Measurements from ENCODE around the gene CERS3.

Gene CERS3

GRCh38 chr15:100528833-100529428 is at the start of gene CERS3:
TSS of gene CERS3 (minus strand) at chr15:100528950. CDS start at chr15:100501849, 27,101 bp downstream.
- no peaks in the 10 kb centered on the region for H3K4me1 Mint-ChIP-seq (ENCODE audit: low read depth)
- H3K4me3 Mint-ChIP-seq, result no peak within 1 kb of the TSS
- no peaks in the 10 kb centered on the region for H3K9me3 Mint-ChIP-seq (ENCODE audit: low read depth)
- H3K27ac Mint-ChIP-seq, result no peak within 1 kb of the TSS
- H3K36me3 Mint-ChIP-seq, result peaks cover 11% of the 10 kb centered on the region
- H3K27me3 Mint-ChIP-seq, result no peaks in the 10 kb centered on the region

DNA sequence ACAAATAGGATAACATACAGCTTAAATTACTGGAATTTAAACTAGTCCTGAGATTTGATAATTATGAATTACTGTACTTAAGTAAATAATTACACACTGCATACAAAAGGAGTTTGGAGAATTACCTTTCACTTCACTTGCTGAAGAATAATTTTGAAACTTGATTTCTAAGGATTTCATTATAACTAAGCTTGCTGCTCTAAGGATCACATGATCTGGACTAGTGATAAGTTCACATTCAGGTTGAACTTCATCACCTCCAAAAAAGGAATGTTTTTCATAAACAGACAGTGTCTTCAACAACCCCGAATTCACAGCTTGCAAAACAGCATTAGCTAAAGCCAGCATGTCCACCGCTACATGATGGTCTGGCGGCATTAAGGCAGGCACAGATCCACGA is 44.8 kb upstream of the CERS3 start:
- H3K27me3 Mint-ChIP-seq, result no peaks in the 10 kb centered on the region
- H3K9me3 Mint-ChIP-seq (ENCODE audit: low read depth), result no peaks in the 10 kb centered on the region
- H3K27ac Mint-ChIP-seq, result peak overlapping the region; percentile 78
- no peak overlapping the region for H3K4me3 Mint-ChIP-seq
- H3K4me1 Mint-ChIP-seq (ENCODE audit: low read depth), result peaks cover 68% of the 10 kb centered on the region
- peaks cover 13% of the 10 kb centered on the region for H3K36me3 Mint-ChIP-seq

DNA sequence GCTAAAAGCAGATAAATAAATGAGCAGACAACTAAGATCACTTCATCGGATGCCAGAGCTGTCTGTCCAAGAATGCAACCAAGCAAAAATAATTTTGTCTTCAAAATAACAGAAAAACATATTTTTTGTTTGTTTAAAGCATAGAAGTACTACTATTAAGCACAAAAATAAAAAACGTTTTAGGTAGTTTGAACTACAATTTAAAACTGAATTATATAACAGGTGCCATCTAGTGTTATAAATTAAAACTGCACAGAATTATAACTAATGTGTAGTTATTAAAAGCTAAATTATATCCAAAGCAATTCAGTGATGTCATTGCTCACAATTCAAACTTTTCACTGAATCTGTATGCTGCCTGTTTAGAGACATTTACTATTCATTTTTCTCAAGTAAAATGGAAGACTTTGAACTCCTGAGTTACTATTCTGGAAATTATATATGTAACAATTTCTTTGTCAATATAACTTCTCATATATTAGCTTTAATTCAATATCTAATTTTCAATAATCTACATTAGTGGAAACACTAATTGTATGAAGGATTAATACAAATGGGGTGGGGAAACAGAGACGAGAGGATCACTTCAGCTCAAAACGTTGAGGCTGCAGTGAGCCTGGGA is 43.7 kb upstream of the CERS3 start:
- H3K27me3 Mint-ChIP-seq, result no peaks in the 10 kb centered on the region
- peaks cover 66% of the 10 kb centered on the region for H3K4me1 Mint-ChIP-seq (ENCODE audit: low read depth)
- H3K9me3 Mint-ChIP-seq (ENCODE audit: low read depth), result no peaks in the 10 kb centered on the region
- peaks cover 11% of the 10 kb centered on the region for H3K36me3 Mint-ChIP-seq
- peak overlapping the region; percentile 84 for H3K27ac Mint-ChIP-seq
- H3K4me3 Mint-ChIP-seq, result peak overlapping the region; percentile 63

GRCh38 chr15:100571592-100572167 is 42.9 kb upstream of the CERS3 start:
- Mint-ChIP-seq H3K9me3 (ENCODE audit: low read depth) (no peaks in the 10 kb centered on the region), H3K27ac (peak overlapping the region; percentile 84), H3K36me3 (peaks cover 14% of the 10 kb centered on the region), H3K27me3 (no peaks in the 10 kb centered on the region), H3K4me1 (ENCODE audit: low read depth) (peaks cover 58% of the 10 kb centered on the region), H3K4me3 (peak overlapping the region; percentile 63)

- Mint-ChIP-seq H3K4me3 (peak overlapping the region; percentile 63), H3K4me1 (ENCODE audit: low read depth) (peaks cover 50% of the 10 kb centered on the region), H3K9me3 (ENCODE audit: low read depth) (no peaks in the 10 kb centered on the region), H3K27ac (peak overlapping the region; percentile 84), H3K36me3 (peaks cover 17% of the 10 kb centered on the region), H3K27me3 (no peaks in the 10 kb centered on the region)
These were observed 42.1 kb upstream of the CERS3 start for GRCh38 chr15:100570735-100571313.

DNA sequence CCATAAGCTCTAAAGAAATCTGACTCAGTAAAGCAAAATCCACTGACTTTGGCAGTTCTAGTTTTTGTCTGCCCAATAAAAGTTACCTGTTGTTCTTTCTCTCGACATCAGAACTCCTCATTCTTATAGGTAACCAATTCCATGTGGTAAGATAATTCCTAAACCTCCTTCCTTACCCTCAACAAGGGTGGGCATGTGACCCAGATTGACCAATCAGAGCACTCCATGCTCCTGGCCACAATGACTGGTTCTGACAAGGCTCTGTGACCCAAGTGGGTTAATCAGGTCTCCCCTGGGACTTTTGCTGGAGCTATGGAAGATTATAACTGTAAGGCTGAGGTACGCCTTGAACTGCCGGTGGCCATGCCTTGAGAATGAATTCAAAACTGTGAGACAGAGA is 41.5 kb upstream of the CERS3 start:
- H3K36me3 Mint-ChIP-seq, result peaks cover 21% of the 10 kb centered on the region
- peaks cover 44% of the 10 kb centered on the region for H3K4me1 Mint-ChIP-seq (ENCODE audit: low read depth)
- no peaks in the 10 kb centered on the region for H3K27me3 Mint-ChIP-seq
- H3K27ac Mint-ChIP-seq, result peak overlapping the region; percentile 84
- H3K4me3 Mint-ChIP-seq, result peak overlapping the region; percentile 63
- H3K9me3 Mint-ChIP-seq (ENCODE audit: low read depth), result no peaks in the 10 kb centered on the region

- no peaks in the 10 kb centered on the region for H3K27me3 Mint-ChIP-seq
- peaks cover 40% of the 10 kb centered on the region for H3K4me1 Mint-ChIP-seq (ENCODE audit: low read depth)
- no peak overlapping the region for H3K4me3 Mint-ChIP-seq
- peak overlapping the region; percentile 6 for H3K27ac Mint-ChIP-seq
- H3K9me3 Mint-ChIP-seq (ENCODE audit: low read depth), result no peaks in the 10 kb centered on the region
- H3K36me3 Mint-ChIP-seq, result peaks cover 24% of the 10 kb centered on the region
These were observed 40.6 kb upstream of the CERS3 start for GRCh38 chr15:100569391-100569790.

DNA sequence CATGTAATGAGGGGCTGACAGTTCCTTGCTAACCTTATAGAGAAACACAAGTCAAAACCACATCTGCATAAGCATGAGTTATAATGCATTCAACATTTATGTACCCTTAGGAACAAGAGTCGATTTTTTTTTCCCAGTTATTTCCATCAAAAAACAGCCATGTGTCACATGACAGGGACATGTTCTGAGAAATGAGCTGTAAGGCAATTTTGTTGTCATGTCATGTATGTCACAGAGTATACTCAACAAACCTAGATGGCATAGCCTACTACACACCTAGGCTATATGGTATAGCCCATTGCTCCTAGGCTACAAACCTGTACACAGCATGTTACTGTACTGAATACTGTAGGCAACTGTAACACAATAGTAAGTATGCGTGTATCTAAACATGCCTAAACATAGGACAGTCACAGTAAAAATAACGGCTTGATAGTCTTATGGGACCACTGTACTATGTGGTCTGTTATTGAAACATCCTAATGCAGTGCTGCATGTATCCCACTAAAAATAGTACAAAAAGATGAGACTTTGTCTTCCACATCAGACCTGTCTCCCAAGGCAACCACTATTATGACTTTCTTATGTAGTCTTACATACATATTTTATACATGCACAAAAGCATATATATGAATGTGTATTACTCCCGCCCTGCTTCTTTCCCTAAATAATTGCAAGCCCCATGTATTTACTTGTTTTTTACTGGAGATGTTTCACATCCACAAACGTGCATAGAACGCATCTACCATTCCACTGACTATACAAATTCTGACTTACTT is 38.3 kb upstream of the CERS3 start:
- Mint-ChIP-seq H3K4me1 (ENCODE audit: low read depth) (peaks cover 25% of the 10 kb centered on the region), H3K36me3 (peaks cover 27% of the 10 kb centered on the region), H3K27ac (no peak overlapping the region), H3K4me3 (no peak overlapping the region), H3K27me3 (no peaks in the 10 kb centered on the region), H3K9me3 (ENCODE audit: low read depth) (no peaks in the 10 kb centered on the region)

- H3K4me3 Mint-ChIP-seq, result no peak overlapping the region
- no peaks in the 10 kb centered on the region for H3K9me3 Mint-ChIP-seq (ENCODE audit: low read depth)
- H3K36me3 Mint-ChIP-seq, result peaks cover 28% of the 10 kb centered on the region
- H3K4me1 Mint-ChIP-seq (ENCODE audit: low read depth), result peaks cover 10% of the 10 kb centered on the region
- H3K27ac Mint-ChIP-seq, result peak overlapping the region; percentile 30
- H3K27me3 Mint-ChIP-seq, result no peaks in the 10 kb centered on the region
These were observed 36.8 kb upstream of the CERS3 start for GRCh38 chr15:100565591-100565990.

GRCh38 chr15:100560323-100560722 is 31.6 kb upstream of the CERS3 start:
- H3K36me3 Mint-ChIP-seq, result peaks cover 13% of the 10 kb centered on the region
- no peak overlapping the region for H3K4me3 Mint-ChIP-seq
- H3K9me3 Mint-ChIP-seq (ENCODE audit: low read depth), result no peaks in the 10 kb centered on the region
- H3K27me3 Mint-ChIP-seq, result no peaks in the 10 kb centered on the region
- no peaks in the 10 kb centered on the region for H3K4me1 Mint-ChIP-seq (ENCODE audit: low read depth)
- H3K27ac Mint-ChIP-seq, result no peak overlapping the region

DNA sequence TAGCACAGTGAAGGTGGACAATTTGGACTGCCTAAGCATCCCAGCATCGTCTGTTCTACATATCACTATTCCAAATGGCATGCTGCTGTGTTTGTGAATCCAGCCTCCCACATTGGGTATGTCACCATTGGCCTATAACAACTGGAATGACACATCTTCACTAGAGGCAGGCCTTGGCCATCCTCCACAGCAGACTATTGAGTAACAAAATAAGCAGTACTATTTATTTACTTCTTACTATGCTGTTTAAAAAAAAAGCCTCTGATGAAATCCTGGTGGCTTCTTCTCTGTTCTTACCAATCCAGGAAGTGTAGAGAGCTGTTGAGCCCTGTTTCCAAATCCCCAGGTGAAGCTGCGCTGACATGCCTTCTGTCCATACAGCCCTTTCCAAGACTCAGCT is 30.6 kb upstream of the CERS3 start:
- Mint-ChIP-seq H3K9me3 (ENCODE audit: low read depth) (no peaks in the 10 kb centered on the region), H3K36me3 (peaks cover 9% of the 10 kb centered on the region), H3K27ac (peak overlapping the region; percentile 28), H3K4me1 (ENCODE audit: low read depth) (no peaks in the 10 kb centered on the region), H3K27me3 (no peaks in the 10 kb centered on the region), H3K4me3 (no peak overlapping the region)

GRCh38 chr15:100558771-100559254 is 30.1 kb upstream of the CERS3 start:
- Mint-ChIP-seq H3K4me1 (ENCODE audit: low read depth) (no peaks in the 10 kb centered on the region), H3K4me3 (no peak overlapping the region), H3K9me3 (ENCODE audit: low read depth) (no peaks in the 10 kb centered on the region), H3K27me3 (no peaks in the 10 kb centered on the region), H3K36me3 (peaks cover 9% of the 10 kb centered on the region), H3K27ac (no peak overlapping the region)

DNA sequence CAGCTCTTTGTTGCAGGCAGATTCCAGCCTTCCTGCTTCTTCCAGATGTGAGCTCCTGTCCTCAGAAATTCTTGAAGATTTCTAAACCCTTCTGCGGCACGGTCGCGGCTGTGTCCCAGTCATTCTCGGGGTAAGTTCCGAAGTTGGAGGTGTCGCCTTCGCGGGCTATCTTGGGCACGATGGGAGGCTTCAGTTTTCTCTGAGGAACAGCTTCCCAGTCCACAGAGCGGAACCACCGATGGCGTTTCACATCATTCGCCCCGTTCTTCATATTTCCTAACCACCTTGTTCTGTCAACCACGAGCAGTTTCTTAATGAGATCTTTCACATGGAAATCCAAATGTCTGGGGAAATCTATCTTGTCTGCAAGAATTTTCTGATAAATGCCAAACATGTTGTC is 24.7 kb upstream of the CERS3 start:
- H3K4me3 Mint-ChIP-seq, result no peak overlapping the region
- peaks cover 3% of the 10 kb centered on the region for H3K36me3 Mint-ChIP-seq
- H3K27me3 Mint-ChIP-seq, result no peaks in the 10 kb centered on the region
- H3K9me3 Mint-ChIP-seq (ENCODE audit: low read depth), result no peaks in the 10 kb centered on the region
- H3K27ac Mint-ChIP-seq, result no peak overlapping the region
- no peaks in the 10 kb centered on the region for H3K4me1 Mint-ChIP-seq (ENCODE audit: low read depth)

- Mint-ChIP-seq H3K4me1 (ENCODE audit: low read depth) (peaks cover 6% of the 10 kb centered on the region), H3K36me3 (peaks cover 3% of the 10 kb centered on the region), H3K27ac (no peak overlapping the region), H3K27me3 (no peaks in the 10 kb centered on the region), H3K9me3 (ENCODE audit: low read depth) (no peaks in the 10 kb centered on the region), H3K4me3 (no peak overlapping the region)
These were observed 19.2 kb upstream of the CERS3 start for GRCh38 chr15:100547961-100548360.

- Mint-ChIP-seq H3K27ac (no peak overlapping the region), H3K4me3 (no peak overlapping the region), H3K27me3 (no peaks in the 10 kb centered on the region), H3K36me3 (peaks cover 4% of the 10 kb centered on the region), H3K9me3 (ENCODE audit: low read depth) (no peaks in the 10 kb centered on the region), H3K4me1 (ENCODE audit: low read depth) (peaks cover 9% of the 10 kb centered on the region)
These were observed 16.2 kb upstream of the CERS3 start for GRCh38 chr15:100544946-100545345.

Data from activated naive CD8-positive, alpha-beta T cell (primary cell).